Measurements from ENCODE around the gene ITGB2.
"Not testable (repeated sequence)": the region's sequence is repeated elsewhere in the genome, so short reads cannot be mapped to it uniquely, and the experiment has no call there.

The ITGB2 gene

GRCh38 chr21:44916965-44917364, 3.7 kb downstream of the ITGB2 start:
- Histone ChIP-seq H3K9me3 (ENCODE audit: control insufficient read depth, low read length) (no peaks in the 10 kb centered on the region), H3K79me2 (no peaks in the 10 kb centered on the region), H3K36me3 (ENCODE audit: control insufficient read depth, insufficient read depth, low read length) (no peaks in the 10 kb centered on the region), H2AFZ (no peak overlapping the region), H3K27ac (no peak overlapping the region), H3K9ac (no peak overlapping the region), H3K27me3 (ENCODE audit: control insufficient read depth, insufficient read depth, low read length) (no peaks in the 10 kb centered on the region), H3K4me2 (ENCODE audit: low read length) (no peak overlapping the region), H3K4me1 (no peaks in the 10 kb centered on the region), H3K4me3 (ENCODE audit: low read depth, low read length) (no peak overlapping the region)
- TF ChIP-seq CTCF (IDR thresholded peaks at IDR 0.05): no peak

- Histone ChIP-seq H3K4me1 (no peaks in the 10 kb centered on the region), H2AFZ (no peak overlapping the region), H3K27me3 (ENCODE audit: control insufficient read depth, insufficient read depth, low read length) (no peaks in the 10 kb centered on the region), H3K9ac (no peak overlapping the region), H3K36me3 (ENCODE audit: control insufficient read depth, insufficient read depth, low read length) (no peaks in the 10 kb centered on the region), H3K9me3 (ENCODE audit: control insufficient read depth, low read length) (no peaks in the 10 kb centered on the region), H3K79me2 (no peaks in the 10 kb centered on the region), H3K4me2 (ENCODE audit: low read length) (no peak overlapping the region), H3K27ac (no peak overlapping the region), H3K4me3 (ENCODE audit: low read depth, low read length) (no peak overlapping the region)
- no peak for TF ChIP-seq CTCF (IDR thresholded peaks at IDR 0.05)
Measured at GRCh38 chr21:44914176-44914874, 6.4 kb downstream of the ITGB2 start.

GRCh38 chr21:44913425-44914175, 7.1 kb downstream of the ITGB2 start:
- Histone ChIP-seq H3K27me3 (ENCODE audit: control insufficient read depth, insufficient read depth, low read length) (no peaks in the 10 kb centered on the region), H3K4me1 (no peaks in the 10 kb centered on the region), H3K9me3 (ENCODE audit: control insufficient read depth, low read length) (no peaks in the 10 kb centered on the region), H3K9ac (no peak overlapping the region), H3K4me2 (ENCODE audit: low read length) (no peak overlapping the region), H3K4me3 (ENCODE audit: low read depth, low read length) (no peak overlapping the region), H3K79me2 (no peaks in the 10 kb centered on the region), H2AFZ (no peak overlapping the region), H3K36me3 (ENCODE audit: control insufficient read depth, insufficient read depth, low read length) (no peaks in the 10 kb centered on the region), H3K27ac (no peak overlapping the region)
- no peak for TF ChIP-seq CTCF (IDR thresholded peaks at IDR 0.05)

- H3K79me2 ChIP-seq; H2AFZ ChIP-seq; H3K27ac ChIP-seq; H3K9me3 ChIP-seq (ENCODE audit: control insufficient read depth, low read length); H3K9ac ChIP-seq; H3K27me3 ChIP-seq (ENCODE audit: control insufficient read depth, insufficient read depth, low read length); H3K4me1 ChIP-seq; H3K36me3 ChIP-seq (ENCODE audit: control insufficient read depth, insufficient read depth, low read length); H3K4me2 ChIP-seq (ENCODE audit: low read length); H3K4me3 ChIP-seq (ENCODE audit: low read depth, low read length): not testable (repeated sequence)
Measured at GRCh38 chr21:44912506-44913412, 7.9 kb downstream of the ITGB2 start.

- Histone ChIP-seq H3K9ac (no peak overlapping the region), H3K9me3 (ENCODE audit: control insufficient read depth, low read length) (no peaks in the 10 kb centered on the region), H3K4me3 (ENCODE audit: low read depth, low read length) (no peak overlapping the region), H3K27me3 (ENCODE audit: control insufficient read depth, insufficient read depth, low read length) (no peaks in the 10 kb centered on the region), H2AFZ (no peak overlapping the region), H3K4me1 (no peaks in the 10 kb centered on the region), H3K36me3 (ENCODE audit: control insufficient read depth, insufficient read depth, low read length) (no peaks in the 10 kb centered on the region), H3K79me2 (no peaks in the 10 kb centered on the region), H3K4me2 (ENCODE audit: low read length) (no peak overlapping the region), H3K27ac (no peak overlapping the region)
- no peak for TF ChIP-seq CTCF (IDR thresholded peaks at IDR 0.05)
Measured at GRCh38 chr21:44912158-44912473, 8.6 kb downstream of the ITGB2 start.
